GDM1 (cell line): Measurements from ENCODE around the gene GIT2.
A peak's percentile ranks its signal among the peaks of the same experiment; 100 is the strongest.
"Not testable (repeated sequence)": the region's sequence is repeated elsewhere in the genome, so short reads cannot be mapped to it uniquely, and the experiment has no call there.

Source experiments
- DNase-seq: peaks from one replicate; lab custom pipeline; 2025; lab: John Stamatoyannopoulos, UW

Gene GIT2

GRCh38 chr12:109920261-109920780 is 75.8 kb downstream of the GIT2 start:
- no peak for DNase-seq

- no peak for DNase-seq
Observed at GRCh38 chr12:109919456-109919855, 76.7 kb downstream of the GIT2 start.

GRCh38 chr12:109916045-109916444 is 80.1 kb downstream of the GIT2 start:
- no peak for DNase-seq

- no peak for DNase-seq
Observed at GRCh38 chr12:109915171-109916040, 80.8 kb downstream of the GIT2 start.

- no peak for DNase-seq
Observed at GRCh38 chr12:109914461-109914860, 81.7 kb downstream of the GIT2 start.

GRCh38 chr12:109912855-109913321 is 83.3 kb downstream of the GIT2 start:
- no peak for DNase-seq

- DNase-seq, result no peak
Observed at GRCh38 chr12:109910969-109911348, 85.2 kb downstream of the GIT2 start.

- no peak for DNase-seq
Observed at GRCh38 chr12:109910254-109910968, 85.8 kb downstream of the GIT2 start.

GRCh38 chr12:109905301-109905700 is 90.9 kb downstream of the GIT2 start:
- DNase-seq, result no peak

- no peak for DNase-seq
Observed at GRCh38 chr12:109902891-109903418, 93.2 kb downstream of the GIT2 start.

- no peak for DNase-seq
Observed at GRCh38 chr12:109900752-109901580, 95.2 kb downstream of the GIT2 start.

- DNase-seq, result peak; percentile 80
Observed at GRCh38 chr12:109899783-109900751, 96.1 kb downstream of the GIT2 start, which contains the start of gene TCHP. Gene TCHP, plus strand, starts transcription at chr12:109900274. Its CDS starts 2,753 bp downstream, at chr12:109903027.

- DNase-seq, result not testable (repeated sequence)
Observed at GRCh38 chr12:109899345-109899744, 96.8 kb downstream of the GIT2 start.

GRCh38 chr12:109897029-109897428 is 99.1 kb downstream of the GIT2 start:
- DNase-seq, result no peak

GRCh38 chr12:109896188-109896587 is 100.0 kb downstream of the GIT2 start:
- DNase-seq, result no peak

- no peak for DNase-seq
Observed at GRCh38 chr12:109894939-109895338, 101.2 kb downstream of the GIT2 start.

- no peak for DNase-seq
Observed at GRCh38 chr12:109893261-109893995, 102.7 kb downstream of the GIT2 start.

GRCh38 chr12:109892748-109893147 is 103.4 kb downstream of the GIT2 start:
- DNase-seq, result no peak

- no peak for DNase-seq
Observed at GRCh38 chr12:109892165-109892715, 103.9 kb downstream of the GIT2 start.
